Measurements from ENCODE around the gene MYO5B.

The MYO5B gene

DNA sequence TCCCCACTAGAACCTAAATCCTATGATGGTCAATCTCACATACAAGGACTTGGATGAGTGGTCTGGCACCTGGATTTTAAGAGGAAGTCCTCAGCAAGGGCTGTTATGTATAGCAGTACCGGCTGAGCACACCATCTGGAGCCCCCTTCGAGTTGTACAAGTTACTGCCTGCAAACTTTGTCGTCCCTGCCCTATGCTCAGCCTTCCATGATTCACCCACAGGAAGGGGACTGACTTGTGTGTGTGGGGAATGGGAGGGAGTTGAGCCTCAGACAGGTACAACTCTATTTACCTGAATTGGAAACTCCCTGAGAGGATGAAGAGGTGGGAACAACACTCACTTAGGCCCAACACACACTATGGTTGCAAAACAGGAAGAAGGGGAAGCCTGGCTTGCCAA is 186.6 kb downstream of the MYO5B start:
- Histone ChIP-seq H2AFZ (ENCODE audit: low read depth) (no peak overlapping the region), H3K4me1 (ENCODE audit: low read depth, poor library complexity, severe bottlenecking) (no peaks in the 10 kb centered on the region), H3K4me2 (no peak overlapping the region), H3K79me2 (ENCODE audit: insufficient read depth, low read depth) (no peaks in the 10 kb centered on the region), H3K4me3 (IDR thresholded peaks at IDR 0.05; ENCODE audit: insufficient read depth, low read depth, low read length) (no peak overlapping the region), H3K27me3 (ENCODE audit: insufficient read depth, low read depth) (no peaks in the 10 kb centered on the region), H3K9ac (no peak overlapping the region), H3K27ac (no peak overlapping the region), H4K20me1 (ENCODE audit: insufficient read depth) (no peaks in the 10 kb centered on the region), H3K36me3 (ENCODE audit: insufficient read depth) (no peaks in the 10 kb centered on the region)
- no peak for TF ChIP-seq CTCF (conservative IDR thresholded peaks at IDR 0.05; ENCODE audit: low read depth, low read length)

GRCh38 chr18:50006470-50007046 is 188.4 kb downstream of the MYO5B start:
- H4K20me1 ChIP-seq (ENCODE audit: insufficient read depth): no peaks in the 10 kb centered on the region
- H3K27ac ChIP-seq: no peak overlapping the region
- no peak for TF ChIP-seq CTCF (conservative IDR thresholded peaks at IDR 0.05; ENCODE audit: low read depth, low read length)
- H3K79me2 ChIP-seq (ENCODE audit: insufficient read depth, low read depth): no peaks in the 10 kb centered on the region
- H3K9ac ChIP-seq: no peak overlapping the region
- H3K4me3 ChIP-seq (IDR thresholded peaks at IDR 0.05; ENCODE audit: insufficient read depth, low read depth, low read length): no peak overlapping the region
- no peak overlapping the region for H3K4me2 ChIP-seq
- H2AFZ ChIP-seq (ENCODE audit: low read depth): no peak overlapping the region
- H3K36me3 ChIP-seq (ENCODE audit: insufficient read depth): no peaks in the 10 kb centered on the region
- no peaks in the 10 kb centered on the region for H3K27me3 ChIP-seq (ENCODE audit: insufficient read depth, low read depth)
- no peaks in the 10 kb centered on the region for H3K4me1 ChIP-seq (ENCODE audit: low read depth, poor library complexity, severe bottlenecking)

DNA sequence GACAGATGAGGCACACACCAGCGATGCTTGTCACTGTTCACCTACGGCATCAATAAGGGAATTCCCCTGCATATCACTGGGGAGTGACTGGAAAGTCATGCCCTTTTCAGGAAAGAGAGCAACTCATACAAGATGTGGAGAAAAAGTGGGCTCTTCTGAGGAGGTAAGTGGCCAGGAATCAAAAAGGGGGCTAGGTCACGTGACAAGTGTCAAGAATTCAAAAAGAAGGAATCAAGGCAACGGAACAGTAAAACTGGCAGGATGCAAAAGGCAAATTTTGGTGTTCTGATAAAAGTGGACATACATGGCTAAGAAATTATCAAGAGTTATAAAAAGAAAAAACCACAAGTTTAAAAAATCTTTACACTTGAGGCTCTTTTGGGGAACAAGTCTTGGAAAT is 190.9 kb downstream of the MYO5B start:
- Histone ChIP-seq H3K4me3 (IDR thresholded peaks at IDR 0.05; ENCODE audit: insufficient read depth, low read depth, low read length) (no peak overlapping the region), H2AFZ (ENCODE audit: low read depth) (no peak overlapping the region), H3K9ac (no peak overlapping the region), H3K27ac (no peak overlapping the region), H3K36me3 (ENCODE audit: insufficient read depth) (no peaks in the 10 kb centered on the region), H3K4me2 (no peak overlapping the region), H3K79me2 (ENCODE audit: insufficient read depth, low read depth) (no peaks in the 10 kb centered on the region), H3K27me3 (ENCODE audit: insufficient read depth, low read depth) (no peaks in the 10 kb centered on the region), H3K4me1 (ENCODE audit: low read depth, poor library complexity, severe bottlenecking) (no peaks in the 10 kb centered on the region), H4K20me1 (ENCODE audit: insufficient read depth) (no peaks in the 10 kb centered on the region)
- TF ChIP-seq CTCF (conservative IDR thresholded peaks at IDR 0.05; ENCODE audit: low read depth, low read length): no peak

- no peaks in the 10 kb centered on the region for H3K36me3 ChIP-seq (ENCODE audit: insufficient read depth)
Measured at GRCh38 chr18:50002781-50003180, 192.2 kb downstream of the MYO5B start.

More at GRCh38 chr18:50002781-50003180, 192.2 kb downstream of the MYO5B start:
- H3K79me2 ChIP-seq (ENCODE audit: insufficient read depth, low read depth): no peaks in the 10 kb centered on the region
- H3K4me1 ChIP-seq (ENCODE audit: low read depth, poor library complexity, severe bottlenecking): no peaks in the 10 kb centered on the region
- H2AFZ ChIP-seq (ENCODE audit: low read depth): no peak overlapping the region
- no peak overlapping the region for H3K27ac ChIP-seq
- no peak overlapping the region for H3K9ac ChIP-seq
- H3K4me3 ChIP-seq (IDR thresholded peaks at IDR 0.05; ENCODE audit: insufficient read depth, low read depth, low read length): no peak overlapping the region
- TF ChIP-seq CTCF (conservative IDR thresholded peaks at IDR 0.05; ENCODE audit: low read depth, low read length): no peak
- H3K27me3 ChIP-seq (ENCODE audit: insufficient read depth, low read depth): no peaks in the 10 kb centered on the region
- H4K20me1 ChIP-seq (ENCODE audit: insufficient read depth): no peaks in the 10 kb centered on the region
- H3K4me2 ChIP-seq: no peak overlapping the region
